ENCODE results near the gene BCAS3. TPM values are rescaled to one million over a fixed set of nuclear protein-coding genes. Genes with fewer than 3 reads are reported as not detected.

Gene BCAS3
- total RNA-seq, 4 donors from 2014 or later, result 18.2 to 60.6 (median 23.4) TPM

DNA sequence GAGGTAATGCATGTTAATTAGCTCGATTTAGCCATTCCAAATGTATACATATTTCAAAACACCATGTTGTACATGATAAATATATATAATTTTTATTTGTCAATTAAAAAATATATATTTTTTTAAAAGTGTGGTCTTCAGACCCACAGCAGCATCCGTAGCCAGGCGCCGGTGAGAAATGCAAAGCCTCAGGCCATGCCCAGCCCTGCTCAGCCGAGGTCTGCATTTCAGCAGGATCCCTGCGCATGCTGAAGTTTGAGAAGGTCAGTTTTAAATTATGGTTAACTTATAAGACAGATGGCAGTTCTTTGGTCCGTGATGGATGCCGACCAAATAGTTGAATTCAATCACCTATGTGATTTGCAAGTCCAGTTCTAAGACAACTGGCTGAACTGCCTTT lies 694.0 kb downstream of the BCAS3 start:
- intact Hi-C loops (cut with DNase I; ENCODE audit: low total_unique reads), result no loop called here
- TF ChIP-seq, protein P1, sequence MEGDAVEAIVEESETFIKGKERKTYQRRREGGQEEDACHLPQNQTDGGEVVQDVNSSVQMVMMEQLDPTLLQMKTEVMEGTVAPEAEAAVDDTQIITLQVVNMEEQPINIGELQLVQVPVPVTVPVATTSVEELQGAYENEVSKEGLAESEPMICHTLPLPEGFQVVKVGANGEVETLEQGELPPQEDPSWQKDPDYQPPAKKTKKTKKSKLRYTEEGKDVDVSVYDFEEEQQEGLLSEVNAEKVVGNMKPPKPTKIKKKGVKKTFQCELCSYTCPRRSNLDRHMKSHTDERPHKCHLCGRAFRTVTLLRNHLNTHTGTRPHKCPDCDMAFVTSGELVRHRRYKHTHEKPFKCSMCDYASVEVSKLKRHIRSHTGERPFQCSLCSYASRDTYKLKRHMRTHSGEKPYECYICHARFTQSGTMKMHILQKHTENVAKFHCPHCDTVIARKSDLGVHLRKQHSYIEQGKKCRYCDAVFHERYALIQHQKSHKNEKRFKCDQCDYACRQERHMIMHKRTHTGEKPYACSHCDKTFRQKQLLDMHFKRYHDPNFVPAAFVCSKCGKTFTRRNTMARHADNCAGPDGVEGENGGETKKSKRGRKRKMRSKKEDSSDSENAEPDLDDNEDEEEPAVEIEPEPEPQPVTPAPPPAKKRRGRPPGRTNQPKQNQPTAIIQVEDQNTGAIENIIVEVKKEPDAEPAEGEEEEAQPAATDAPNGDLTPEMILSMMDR (IDR thresholded peaks at IDR 0.05 in 4 of 5, conservative IDR thresholded peaks at IDR 0.05 in 1 of 5), result no peak
- H3K27me3 ChIP-seq, result no peaks in the 10 kb centered on the region
- in situ Hi-C loops (cut with MboI; ENCODE audit: low sequenced_read_pairs in 4 of 4), result no loop called here
- H3K4me1 ChIP-seq, result peaks cover 0 to 3% of the 10 kb centered on the region in 2 donors
- H3K27ac ChIP-seq, result no peak overlapping the region
- no peak for DNase-seq
- H3K4me3 ChIP-seq, result no peak overlapping the region
- H3K9me3 ChIP-seq, result no peaks in the 10 kb centered on the region
- ATAC-seq, result no peak
- H3K36me3 ChIP-seq, result no peaks in the 10 kb centered on the region

DNA sequence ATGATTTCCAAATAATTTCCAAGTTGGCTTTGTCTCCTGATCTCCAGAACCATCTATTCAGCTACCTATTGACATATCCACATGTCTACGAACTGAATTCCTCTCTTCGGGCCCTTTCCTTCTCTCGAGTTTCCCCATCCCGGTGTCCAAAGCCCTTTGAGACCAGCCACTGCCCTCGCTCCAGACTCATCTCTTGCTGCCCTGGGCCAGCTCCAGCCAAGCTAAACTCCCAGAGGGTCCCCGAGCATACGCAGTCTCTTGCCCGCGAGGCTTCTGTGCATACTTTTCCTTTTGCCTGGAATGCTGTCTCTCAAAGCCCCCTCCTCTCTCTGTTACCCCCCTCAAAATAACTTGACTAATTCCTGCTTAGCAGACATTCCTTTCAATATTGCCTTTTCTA lies 694.8 kb downstream of the BCAS3 start:
- TF ChIP-seq, protein P1 (IDR thresholded peaks at IDR 0.05 in 4 of 5, conservative IDR thresholded peaks at IDR 0.05 in 1 of 5), result no peak
- H3K36me3 ChIP-seq, result no peaks in the 10 kb centered on the region
- peaks cover 6 to 11% of the 10 kb centered on the region in 2 donors for H3K4me1 ChIP-seq
- no peaks in the 10 kb centered on the region for H3K27me3 ChIP-seq
- in situ Hi-C loops (cut with MboI; ENCODE audit: low sequenced_read_pairs in 4 of 4), result no loop called here
- no peak overlapping the region for H3K4me3 ChIP-seq
- H3K9me3 ChIP-seq, result no peaks in the 10 kb centered on the region
- ATAC-seq (no peak), DNase-seq (no peak)
- no peak overlapping the region for H3K27ac ChIP-seq
- intact Hi-C loops (cut with DNase I; ENCODE audit: low total_unique reads), result no loop called here

DNA sequence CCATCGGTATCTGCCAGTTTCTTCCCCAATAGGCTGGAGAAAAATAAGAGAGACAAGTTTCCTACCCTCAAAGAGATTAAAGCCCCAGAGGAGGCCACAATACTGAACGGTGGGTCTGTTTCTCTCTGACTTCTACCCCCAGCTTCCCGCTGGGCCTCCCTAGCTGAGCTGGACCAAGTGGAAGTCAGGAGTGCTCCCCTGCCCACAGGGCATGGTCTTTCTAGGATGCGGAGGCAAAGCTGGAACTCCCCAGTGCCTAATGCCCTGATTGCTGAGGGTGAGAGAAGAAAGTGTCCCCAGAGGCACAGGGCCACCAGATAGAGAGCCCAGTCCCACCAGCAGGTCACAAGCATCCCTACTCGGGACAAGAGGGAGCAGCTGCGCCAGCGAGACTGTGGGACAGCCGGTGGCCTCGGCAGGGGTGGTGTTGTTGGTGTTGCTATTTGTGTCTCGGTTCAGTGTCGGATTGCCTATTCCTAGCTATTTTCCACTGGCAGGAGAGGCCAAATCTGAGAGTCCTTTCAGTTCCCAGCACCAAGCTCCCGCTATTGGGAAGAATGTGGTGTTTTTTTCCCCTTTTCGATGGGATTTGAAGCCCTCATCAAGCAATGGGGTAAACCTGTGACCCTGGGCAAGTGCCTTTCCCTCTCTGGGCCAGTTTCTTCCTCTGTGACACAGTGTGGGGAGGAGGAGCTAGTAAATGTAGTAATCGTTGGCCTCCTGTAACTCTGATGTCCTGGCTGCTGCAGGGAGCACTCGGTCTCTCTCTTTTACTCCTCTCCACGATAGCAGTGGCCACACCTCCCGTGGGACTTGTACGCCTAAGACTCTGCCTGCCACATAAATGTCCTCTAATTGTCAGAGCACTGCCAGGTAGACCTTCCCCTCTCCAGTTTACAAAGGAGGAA lies 699.5 kb downstream of the BCAS3 start:
- Histone ChIP-seq H3K9me3 (no peaks in the 10 kb centered on the region), H3K4me1 (peaks cover 17 to 23% of the 10 kb centered on the region in 2 donors), H3K4me3 (peak overlapping the region in 1 of 4 donors; percentile 14), H3K27me3 (no peaks in the 10 kb centered on the region), H3K27ac (peak overlapping the region; percentile 66 to 78 (median 76)), H3K36me3 (no peaks in the 10 kb centered on the region)
- DNase-seq, result peak; percentile 52 to 62
- intact Hi-C loops (cut with DNase I; ENCODE audit: low total_unique reads) (no loop called here), in situ Hi-C loops (cut with MboI; ENCODE audit: low sequenced_read_pairs in 4 of 4) (loop anchor here (25.0 kb wide), 4 partner anchors 365 to 665 kb away; no protein-coding TSS in a partner anchor)
- ATAC-seq, result peak; percentile 84 to 91
- TF ChIP-seq POLR2A (IDR thresholded peaks at IDR 0.05), result no peak
- TF ChIP-seq, protein P1 (IDR thresholded peaks at IDR 0.05 in 4 of 5, conservative IDR thresholded peaks at IDR 0.05 in 1 of 5), result no peak

DNA sequence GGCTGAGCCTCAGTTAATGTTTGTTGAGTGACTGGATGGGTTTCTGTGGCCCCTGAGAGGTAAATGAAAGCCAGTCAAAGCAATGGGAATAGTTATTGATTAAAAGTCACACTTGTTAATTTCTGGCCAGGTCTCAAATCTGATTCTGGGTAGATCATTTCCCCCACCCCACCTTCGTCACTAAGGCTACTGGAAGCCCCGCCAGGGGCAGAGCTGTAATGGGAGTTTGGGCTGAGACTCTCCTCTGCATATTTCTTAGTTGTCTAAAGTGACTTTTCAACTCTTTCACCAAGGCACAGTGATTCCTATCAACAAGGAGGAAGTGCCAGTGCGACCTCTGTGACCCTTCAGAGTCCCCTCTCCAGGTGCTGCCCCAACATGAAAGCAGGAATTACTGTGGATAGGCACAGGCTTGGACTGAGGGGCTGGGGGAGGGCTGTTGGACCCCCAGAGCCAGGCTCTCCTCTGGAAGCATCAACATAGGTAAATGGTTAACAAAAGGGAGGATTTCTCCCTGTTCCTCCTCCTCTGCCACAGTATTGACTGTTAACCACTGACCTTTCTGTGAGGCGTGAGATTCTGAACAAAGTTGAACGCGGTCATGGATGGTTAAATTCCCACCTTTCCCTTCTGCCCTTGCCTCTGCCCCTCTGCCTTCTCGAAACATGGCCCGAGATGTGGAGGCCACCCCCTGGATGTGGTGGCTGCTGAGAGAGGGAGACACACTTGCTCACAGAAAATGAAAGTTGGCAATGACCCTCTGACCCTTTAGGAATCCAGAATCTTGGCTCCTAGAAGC lies 701.2 kb downstream of the BCAS3 start:
- intact Hi-C loops (cut with DNase I; ENCODE audit: low total_unique reads) (no loop called here), in situ Hi-C loops (cut with MboI; ENCODE audit: low sequenced_read_pairs in 4 of 4) (loop anchor here (25.0 kb wide), 4 partner anchors 367 to 667 kb away; no protein-coding TSS in a partner anchor)
- no peak overlapping the region for H3K4me3 ChIP-seq
- TF ChIP-seq, protein P1 (IDR thresholded peaks at IDR 0.05 in 4 of 5, conservative IDR thresholded peaks at IDR 0.05 in 1 of 5), result no peak
- no peak for TF ChIP-seq POLR2A (IDR thresholded peaks at IDR 0.05)
- H3K4me1 ChIP-seq, result peaks cover 23% of the 10 kb centered on the region in 2 donors
- no peak for ATAC-seq
- no peak for DNase-seq
- no peaks in the 10 kb centered on the region for H3K9me3 ChIP-seq
- H3K27ac ChIP-seq, result peak overlapping the region; percentile 14 to 78 (median 61)
- H3K36me3 ChIP-seq, result no peaks in the 10 kb centered on the region
- H3K27me3 ChIP-seq, result no peaks in the 10 kb centered on the region
